GM08714 (cell line): ENCODE results near the gene MAPKAPK3.

Experiments
- H3K4me3 ChIP-seq: fragments of 200-500 bp; sonication (Bioruptor generic); 2 replicates; pipeline ENCODE4 v1.5.1; 2014; ENCODE audit warnings: mild to moderate bottlenecking, low read length, inconsistent platforms
- ZNF274 ChIP-seq: IDR thresholded peaks from 2 replicates; pipeline ENCODE4 v1.6.1; 2012; ENCODE audit warnings: mild to moderate bottlenecking, low read depth, low read length

The MAPKAPK3 gene

GRCh38 chr3:50599115-50599715 lies 17.7 kb upstream of the MAPKAPK3 start:
- H3K4me3 ChIP-seq = no peak overlapping the region
- no peak for TF ChIP-seq ZNF274

- TF ChIP-seq ZNF274 = no peak
- no peak overlapping the region for H3K4me3 ChIP-seq
Observed at GRCh38 chr3:50599716-50600118, 17.2 kb upstream of the MAPKAPK3 start.

GRCh38 chr3:50600141-50600753 lies 16.7 kb upstream of the MAPKAPK3 start:
- TF ChIP-seq ZNF274 = no peak
- no peak overlapping the region for H3K4me3 ChIP-seq

GRCh38 chr3:50600841-50601591 lies 15.9 kb upstream of the MAPKAPK3 start:
- no peak for TF ChIP-seq ZNF274
- no peak overlapping the region for H3K4me3 ChIP-seq

- H3K4me3 ChIP-seq = no peak overlapping the region
- no peak for TF ChIP-seq ZNF274
Observed at GRCh38 chr3:50602595-50603191, 14.3 kb upstream of the MAPKAPK3 start.

- no peak for TF ChIP-seq ZNF274
- H3K4me3 ChIP-seq = no peak overlapping the region
Observed at GRCh38 chr3:50603261-50604109, 13.5 kb upstream of the MAPKAPK3 start.

GRCh38 chr3:50604110-50604621 lies 12.8 kb upstream of the MAPKAPK3 start:
- no peak overlapping the region for H3K4me3 ChIP-seq
- no peak for TF ChIP-seq ZNF274

- TF ChIP-seq ZNF274 = no peak
- H3K4me3 ChIP-seq = no peak overlapping the region
Observed at GRCh38 chr3:50604628-50605588, 12.0 kb upstream of the MAPKAPK3 start.

- TF ChIP-seq ZNF274 = no peak
- no peak overlapping the region for H3K4me3 ChIP-seq
Observed at GRCh38 chr3:50605901-50606326, 11.0 kb upstream of the MAPKAPK3 start.

GRCh38 chr3:50606596-50606995 lies 10.4 kb upstream of the MAPKAPK3 start:
- no peak for TF ChIP-seq ZNF274
- no peak overlapping the region for H3K4me3 ChIP-seq

- H3K4me3 ChIP-seq = no peak overlapping the region
- no peak for TF ChIP-seq ZNF274
Observed at GRCh38 chr3:50607271-50608091, 9.5 kb upstream of the MAPKAPK3 start.

GRCh38 chr3:50608278-50608677 lies 8.7 kb upstream of the MAPKAPK3 start:
- no peak overlapping the region for H3K4me3 ChIP-seq
- no peak for TF ChIP-seq ZNF274
